B cell (primary cell): ENCODE results near the gene KRT12. TPM values are rescaled to one million over a fixed set of nuclear protein-coding genes. Genes with fewer than 3 reads are reported as not detected.

Experiments
- ATAC-seq: fragments of 200-7000 bp; cut with Tn5 transposase; one replicate; pipeline ENCODE4 v1.10.0; 2021; ENCODE audit warnings: low read depth, mild to moderate bottlenecking, moderate number of reproducible peaks, moderate library complexity
- CTCF ChIA-PET: fragments of 350-600 bp; sonication (Branson Sonifier 250); formaldehyde crosslinking; loops from one replicate; lab custom pipeline; 2021; ENCODE audit warnings: antibody characterized with exemption, inconsistent platforms; lab: Charles Lee
- POLR2A ChIA-PET: fragments of 350-600 bp; sonication (Branson Sonifier 250); formaldehyde crosslinking; loops from one replicate; lab custom pipeline; 2021; ENCODE audit warnings: antibody characterized with exemption; lab: Charles Lee
- DNase-seq: peaks from one replicate; pipeline ENCODE4 v3.0.0; 2013
- H2AFZ ChIP-seq: 2 replicates; pipeline ENCODE4 v1.6.1; 2012; ENCODE audit warnings: mild to moderate bottlenecking, low read depth, low read length; ENCODE audit not compliant: insufficient read depth, poor library complexity, severe bottlenecking
- H3K27ac ChIP-seq, 2 donors: 1 replicate in 1 of 2; 2 replicates in 1 of 2; pipeline ENCODE4 v1.5.1; 2012 to 2013; ENCODE audit warnings: low read length in 2 of 2, mild to moderate bottlenecking in 2 of 2, moderate library complexity in 1 of 2
- H3K27me3 ChIP-seq, 4 experiments: fragments of 200-600 bp in 1 of 4; sonication (generic) in 1 of 4; replicated peaks in 1 of 4; 1 replicate in 2 of 4; 2 replicates in 2 of 4; pipeline versions ENCODE4 v1.6.1 to v1.7.0; 2013 to 2016; ENCODE audit warnings: low read length in 3 of 4, mild to moderate bottlenecking in 2 of 4, mixed read lengths in 1 of 4, moderate library complexity in 1 of 4; ENCODE audit not compliant: insufficient read depth in 4 of 4, control insufficient read depth in 3 of 4; ENCODE audit errors: control extremely low read depth in 1 of 4
- H3K36me3 ChIP-seq, 2 experiments: replicated peaks in 1 of 2; 1 replicate in 1 of 2; 2 replicates in 1 of 2; pipeline versions ENCODE4 v1.6.1 to v1.7.1; 2013; ENCODE audit warnings: low read length in 1 of 2; ENCODE audit not compliant: insufficient read depth in 2 of 2, control insufficient read depth in 1 of 2; ENCODE audit errors: control extremely low read depth in 1 of 2, extremely low read depth in 1 of 2
- H3K4me1 ChIP-seq, 2 donors: fragments of 200-600 bp in 1 of 2; sonication (generic) in 1 of 2; 1 replicate in 1 of 2; 2 replicates in 1 of 2; pipeline versions ENCODE4 v1.5.1 to v1.6.1; 2013 to 2017; ENCODE audit warnings: low read length in 2 of 2; ENCODE audit not compliant: control insufficient read depth in 2 of 2, insufficient read depth in 2 of 2
- H3K4me2 ChIP-seq: replicated peaks from 2 replicates; pipeline ENCODE3; 2012; ENCODE audit warnings: mild to moderate bottlenecking, low read depth, low read length; ENCODE audit not compliant: poor library complexity, severe bottlenecking
- H3K4me3 ChIP-seq, 5 experiments: fragments of 200-600 bp in 1 of 5; sonication (generic) in 1 of 5; 1 replicate in 3 of 5; 2 replicates in 2 of 5; pipeline versions ENCODE4 v1.5.1 to v1.7.0; 2011 to 2016; ENCODE audit warnings: low read length in 4 of 5, mild to moderate bottlenecking in 4 of 5, low read depth in 2 of 5, control low read depth in 1 of 5, moderate library complexity in 1 of 5; ENCODE audit not compliant: insufficient read depth in 1 of 5; ENCODE audit errors: control extremely low read depth in 1 of 5, extremely low read depth in 1 of 5
- H3K79me2 ChIP-seq: fragments of 200-600 bp; sonication (generic); one replicate; pipeline ENCODE4 v1.6.0; 2016; ENCODE audit warnings: low read length; ENCODE audit not compliant: control insufficient read depth, insufficient read depth
- H3K9ac ChIP-seq: fragments of 200-600 bp; sonication (generic); 2 replicates; pipeline ENCODE4 v1.6.1; 2017; ENCODE audit warnings: mild to moderate bottlenecking, low read length, moderate library complexity
- H3K9me3 ChIP-seq, 3 donors: one replicate each; pipeline versions ENCODE4 v1.6.1 to v1.7.1; 2013; ENCODE audit warnings: low read length in 2 of 3; ENCODE audit not compliant: control insufficient read depth in 2 of 3, insufficient read depth in 1 of 3; ENCODE audit errors: control extremely low read depth in 1 of 3
- H4K20me1 ChIP-seq: 2 replicates; pipeline ENCODE4 v1.6.0; 2012; ENCODE audit warnings: mild to moderate bottlenecking, low read length; ENCODE audit not compliant: insufficient read depth, control insufficient read depth, poor library complexity, severe bottlenecking
- H3K27ac Mint-ChIP-seq: one replicate; pipeline ENCODE4 v1.8.0; 2021; ENCODE audit warnings: mixed read lengths
- H3K27me3 Mint-ChIP-seq: one replicate; pipeline ENCODE4 v1.8.0; 2021; ENCODE audit warnings: mixed read lengths
- H3K4me1 Mint-ChIP-seq: one replicate; pipeline ENCODE4 v1.8.0; 2021; ENCODE audit warnings: mixed read lengths
- H3K4me3 Mint-ChIP-seq: one replicate; pipeline ENCODE4 v1.8.0; 2021; ENCODE audit warnings: mixed read lengths
- H3K9me3 Mint-ChIP-seq: one replicate; pipeline ENCODE4 v1.8.0; 2022; ENCODE audit warnings: mixed read lengths; ENCODE audit not compliant: insufficient read depth
- EZH2 ChIP-seq: IDR thresholded peaks from 2 replicates; pipeline ENCODE4 v1.6.1; 2012; ENCODE audit warnings: borderline replicate concordance, low read depth, mild to moderate bottlenecking, moderate library complexity, low read length; ENCODE audit not compliant: insufficient read depth, poor library complexity, severe bottlenecking
- WGBS: methylation state at CpG from one replicate; pipeline ENCODE4 v1.1.5; 2013; ENCODE audit warnings: missing lambda C conversion rate; ENCODE audit not compliant: insufficient coverage; 5-methylcytosine and 5-hydroxymethylcytosine counted together
- intact Hi-C: fragments of 100-400 bp; cut with micrococcal nuclease; formaldehyde crosslinking; loops from one replicate; pipeline ENCODE4 v1.10.0; 2022
- polyA plus RNA-seq: library from polyadenylated mRNA; depleted of rRNA; stranded (reverse); fragments of >200 nt; gene quantifications from 2 replicates; pipeline ENCODE4 v1.2.3, GENCODE V29; 2012
- total RNA-seq, 2 donors: library from RNA; stranded (reverse); fragments of 120-200 nt in 1 of 2; gene quantifications; 1 replicate in 1 of 2; 2 replicates in 1 of 2; pipeline versions ENCODE4 v1.2.3 to v1.2.4, GENCODE V29; 2013 to 2022
- TF ChIP-seq, protein P1 (sequence below): fragments of 200-600 bp; IDR thresholded peaks from one replicate; pipeline ENCODE4 v1.8.0; 2022; ENCODE audit warnings: antibody characterized with exemption, mild to moderate bottlenecking

The KRT12 gene
- total and polyA plus RNA-seq, 2 donors (not counting 1 experiment from before 2014, with no cell fraction given): not detected

DNA sequence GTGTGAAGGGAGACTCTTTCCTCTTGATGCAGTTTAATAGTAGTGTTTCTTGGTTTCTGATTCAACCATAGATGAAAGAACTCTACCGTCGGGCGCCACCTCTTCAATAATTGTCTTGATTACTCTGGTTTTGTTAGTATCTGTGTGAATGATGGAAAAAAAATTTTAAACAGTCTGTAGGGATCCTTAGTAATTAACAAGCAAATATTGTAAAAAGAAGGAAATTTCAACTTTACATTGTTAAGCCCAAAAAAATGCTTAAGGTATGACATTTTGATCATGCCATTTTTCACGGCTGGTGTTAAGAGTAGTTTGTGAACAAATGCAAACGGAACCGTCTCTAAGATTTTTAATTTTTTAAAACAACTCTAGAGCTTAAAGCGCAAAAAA lies 48.7 kb downstream of the KRT12 start:
- no peak for TF ChIP-seq EZH2
- Histone ChIP-seq H3K9me3 (peaks cover 0 to 4% (median 3%) of the 10 kb centered on the region in 3 donors), H3K9ac (peak overlapping the region; percentile 91), H3K4me2 (peak overlapping the region; percentile 79), H3K79me2 (no peaks in the 10 kb centered on the region), H3K4me3 (peak overlapping the region; percentile 50 to 95 (median 71)), H3K27ac (peak overlapping the region; percentile 45 to 86), H2AFZ (peak overlapping the region; percentile 96), H4K20me1 (no peaks in the 10 kb centered on the region), H3K36me3 (peaks cover 0 to 12% of the 10 kb centered on the region in 2 experiments), H3K4me1 (peaks cover 8 to 13% of the 10 kb centered on the region in 2 donors), H3K27me3 (peaks cover 0 to 6% (median 1%) of the 10 kb centered on the region in 4 experiments)
- intact Hi-C loops: loop anchor here (1.0 to 10.0 kb wide), 6 partner anchors 90 to 1364 kb away; partner anchors contain the start of genes CCR7, DNAJC7 and KCNH4
- DNase-seq (no peak), ATAC-seq (no peak)
- 0% methylated on average over 1 of the region's 7 CpGs for WGBS
- H3K4me3 Mint-ChIP-seq: peak overlapping the region; percentile 89
- ChIA-PET CTCF (interaction anchor here (0.6 to 2.2 kb wide), 10 partner anchors 15 to 847 kb away, joined by 3 to 8 read pairs (median 4); no protein-coding TSS in a partner anchor), POLR2A (interaction anchor here (0.9 to 1.2 kb wide), 3 partner anchors 171 to 848 kb away, joined by 3 to 5 read pairs (median 5); partner anchors contain the start of genes KRTAP16-1 and SMARCE1)
- peaks cover 17% of the 10 kb centered on the region for H3K4me1 Mint-ChIP-seq
- peaks cover 20% of the 10 kb centered on the region for H3K27me3 Mint-ChIP-seq
- peak overlapping the region; percentile 85 for H3K27ac Mint-ChIP-seq
- peaks cover 6% of the 10 kb centered on the region for H3K9me3 Mint-ChIP-seq

DNA sequence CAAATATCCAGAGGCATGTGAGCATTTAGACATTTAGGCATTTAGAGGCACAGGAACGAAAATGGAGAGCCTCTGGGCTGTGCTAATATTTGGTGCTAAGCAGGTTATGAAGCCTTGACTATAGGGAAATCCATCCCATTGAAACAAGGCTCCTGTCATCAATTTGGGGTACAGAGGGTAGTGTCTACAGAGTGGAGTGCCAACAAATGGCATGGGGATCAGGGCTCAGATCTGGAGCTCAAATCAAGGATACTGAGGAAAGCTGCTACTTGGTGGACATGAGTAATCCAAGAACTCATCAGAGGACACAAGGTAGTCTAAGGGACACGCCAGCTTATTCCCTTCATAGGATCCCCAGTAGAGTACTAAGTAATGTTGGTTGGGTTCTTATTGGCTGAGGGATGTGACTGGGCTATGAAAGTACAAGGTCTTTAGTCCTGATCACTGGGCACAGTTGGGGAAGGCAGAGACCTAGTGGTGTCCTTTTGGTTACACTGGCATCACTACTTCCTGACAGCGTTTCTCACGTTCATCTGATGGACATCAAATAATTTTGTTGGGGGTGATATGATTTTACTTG lies 49.8 kb downstream of the KRT12 start:
- no peak overlapping the region for H3K27ac ChIP-seq
- peak overlapping the region; percentile 69 for H3K4me3 Mint-ChIP-seq
- peaks cover 6% of the 10 kb centered on the region for H3K9me3 Mint-ChIP-seq
- H3K4me3 ChIP-seq: no peak overlapping the region
- H3K9me3 ChIP-seq: peaks cover 0 to 4% (median 3%) of the 10 kb centered on the region in 3 donors
- no peak overlapping the region for H3K27ac Mint-ChIP-seq
- no peaks in the 10 kb centered on the region for H4K20me1 ChIP-seq
- 98% methylated on average over 4 of the region's 4 CpGs for WGBS
- H3K79me2 ChIP-seq: no peaks in the 10 kb centered on the region
- peaks cover 0 to 11% (median 8%) of the 10 kb centered on the region in 4 experiments for H3K27me3 ChIP-seq
- H3K36me3 ChIP-seq: peaks cover 0 to 12% of the 10 kb centered on the region in 2 experiments
- H3K4me2 ChIP-seq: no peak overlapping the region
- no peak for ATAC-seq
- intact Hi-C loops: loop anchor here (5.0 to 10.0 kb wide), 4 partner anchors 252 to 1365 kb away; partner anchors contain the start of genes CCR7, DNAJC7 and KCNH4
- ChIA-PET POLR2A (no interaction called here), CTCF (interaction anchor here (0.9 to 1.3 kb wide), 2 partner anchors 732 to 846 kb away, joined by 3 to 5 read pairs; no protein-coding TSS in a partner anchor)
- H3K9ac ChIP-seq: no peak overlapping the region
- peaks cover 8 to 13% of the 10 kb centered on the region in 2 donors for H3K4me1 ChIP-seq
- no peak for DNase-seq
- peaks cover 25% of the 10 kb centered on the region for H3K27me3 Mint-ChIP-seq
- no peak overlapping the region for H2AFZ ChIP-seq
- peaks cover 17% of the 10 kb centered on the region for H3K4me1 Mint-ChIP-seq
- no peak for TF ChIP-seq EZH2
- TF ChIP-seq, protein P1, sequence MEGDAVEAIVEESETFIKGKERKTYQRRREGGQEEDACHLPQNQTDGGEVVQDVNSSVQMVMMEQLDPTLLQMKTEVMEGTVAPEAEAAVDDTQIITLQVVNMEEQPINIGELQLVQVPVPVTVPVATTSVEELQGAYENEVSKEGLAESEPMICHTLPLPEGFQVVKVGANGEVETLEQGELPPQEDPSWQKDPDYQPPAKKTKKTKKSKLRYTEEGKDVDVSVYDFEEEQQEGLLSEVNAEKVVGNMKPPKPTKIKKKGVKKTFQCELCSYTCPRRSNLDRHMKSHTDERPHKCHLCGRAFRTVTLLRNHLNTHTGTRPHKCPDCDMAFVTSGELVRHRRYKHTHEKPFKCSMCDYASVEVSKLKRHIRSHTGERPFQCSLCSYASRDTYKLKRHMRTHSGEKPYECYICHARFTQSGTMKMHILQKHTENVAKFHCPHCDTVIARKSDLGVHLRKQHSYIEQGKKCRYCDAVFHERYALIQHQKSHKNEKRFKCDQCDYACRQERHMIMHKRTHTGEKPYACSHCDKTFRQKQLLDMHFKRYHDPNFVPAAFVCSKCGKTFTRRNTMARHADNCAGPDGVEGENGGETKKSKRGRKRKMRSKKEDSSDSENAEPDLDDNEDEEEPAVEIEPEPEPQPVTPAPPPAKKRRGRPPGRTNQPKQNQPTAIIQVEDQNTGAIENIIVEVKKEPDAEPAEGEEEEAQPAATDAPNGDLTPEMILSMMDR: no peak
